ENCODE data around the gene CCDC68. TPM values are rescaled to one million over a fixed set of nuclear protein-coding genes. Genes with fewer than 3 reads are reported as not detected.
A peak's percentile ranks its signal among the peaks of the same experiment; 100 is the strongest.

CCDC68 gene, protein sequence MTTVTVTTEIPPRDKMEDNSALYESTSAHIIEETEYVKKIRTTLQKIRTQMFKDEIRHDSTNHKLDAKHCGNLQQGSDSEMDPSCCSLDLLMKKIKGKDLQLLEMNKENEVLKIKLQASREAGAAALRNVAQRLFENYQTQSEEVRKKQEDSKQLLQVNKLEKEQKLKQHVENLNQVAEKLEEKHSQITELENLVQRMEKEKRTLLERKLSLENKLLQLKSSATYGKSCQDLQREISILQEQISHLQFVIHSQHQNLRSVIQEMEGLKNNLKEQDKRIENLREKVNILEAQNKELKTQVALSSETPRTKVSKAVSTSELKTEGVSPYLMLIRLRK
- total RNA-seq (2014; rRNA removed) (2.6 and 3.1 TPM in 2 replicates), Bru-seq, nascent RNA (percentile 43 among the genes with signal in this experiment), BruChase-seq, experiment 1, labeled RNA remaining after a 6-hour chase (percentile 41 among the genes with signal in this experiment), BruChase-seq, experiment 2, labeled RNA remaining after a 2-hour chase (percentile 37 among the genes with signal in this experiment)
- long read RNA-seq, full-length matches to known transcripts = 4 of 5 reads
- long read RNA-seq, partial matches to known transcripts = 0 of 5 reads
- long read RNA-seq, other reads (novel, unspliced or antisense) = 1 of 5 reads

DNA sequence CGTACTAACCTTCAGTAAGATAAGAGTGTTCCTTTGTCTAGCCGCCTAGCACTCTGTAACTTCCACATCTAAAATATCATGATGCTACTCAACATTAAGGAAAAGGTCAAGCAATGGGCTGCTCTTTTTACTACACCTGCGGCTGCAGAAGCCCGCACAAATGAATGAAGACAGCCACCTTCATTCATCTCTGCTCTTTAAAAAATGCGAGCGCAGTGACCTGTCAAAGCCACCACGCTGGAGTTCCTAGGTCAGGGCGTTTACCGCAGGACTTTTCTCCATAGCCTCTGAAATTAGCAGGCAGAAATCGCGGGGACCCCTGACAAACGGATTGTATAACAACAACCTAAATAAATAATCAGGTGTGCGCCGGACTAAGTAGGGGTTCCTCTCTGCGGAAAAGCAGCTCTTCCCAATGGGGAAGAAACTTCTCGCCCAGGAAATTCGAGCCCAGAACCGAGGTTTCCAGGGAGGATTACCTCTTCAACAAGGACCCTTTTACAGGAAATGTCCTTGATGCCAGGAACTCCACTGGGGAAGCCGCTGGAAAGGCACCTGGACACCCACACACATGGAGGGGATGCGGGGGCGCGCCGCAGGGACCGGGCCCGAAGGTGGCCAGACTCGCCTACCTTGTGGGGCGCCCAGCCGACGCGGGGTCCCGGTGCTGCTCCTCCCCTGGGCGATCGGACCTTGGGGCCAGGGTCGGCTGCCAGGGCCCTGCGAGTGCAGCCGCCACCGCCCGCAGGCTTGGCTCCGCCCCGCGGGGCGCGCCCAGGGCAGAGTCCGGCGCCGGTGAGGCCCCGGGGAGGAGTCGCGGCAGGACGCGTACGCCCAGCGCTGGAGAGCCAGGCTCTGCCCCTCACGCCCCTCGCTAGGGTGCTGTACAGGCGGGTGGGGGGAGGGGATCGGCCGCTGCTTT is at the start of gene CCDC68:
CCDC68 (minus strand) TSS at position 758 of the 922 bp plus-strand sequence. CDS start 16,670 bp downstream, outside the sequence.
- H4K20me1 ChIP-seq (ENCODE audit: low read length) = no peaks in the 10 kb centered on the region
- no TSS peak for BruUV-seq (replicated peaks)
- POLR2A ChIA-PET (ENCODE audit: unreplicated experiment) = no interaction called here
- H3K36me3 ChIP-seq (ENCODE audit: low read depth, low read length) = no peaks in the 10 kb centered on the region
- no peaks in the 10 kb centered on the region for H3K79me2 ChIP-seq (ENCODE audit: low read length)
- peak within 1 kb of the TSS; percentile 65 for H3K9ac ChIP-seq (ENCODE audit: low read length)
- ATAC-seq (peak; percentile 98), DNase-seq (peak; percentile 68)
- peak within 1 kb of the TSS; percentile 95 for H3K4me2 ChIP-seq (ENCODE audit: low read length)
- H3K9me2 ChIP-seq (replicated peaks; ENCODE audit: low read length) = no peaks in the 10 kb centered on the region
- H3K9me3 ChIP-seq (ENCODE audit: low read length) = no peaks in the 10 kb centered on the region
- intact Hi-C loops (cut with micrococcal nuclease) = loop anchor here (10.0 kb wide), 1 partner anchor 404 kb away; no protein-coding TSS in a partner anchor
- TF ChIP-seq EZH2phosphoT487 (IDR thresholded peaks at IDR 0.05; ENCODE audit: borderline replicate concordance, low read length) (no peak), EZH2 (IDR thresholded peaks at IDR 0.05; ENCODE audit: low read length, unreplicated experiment) (no peak)
- TF ChIP-seq, protein P1, sequence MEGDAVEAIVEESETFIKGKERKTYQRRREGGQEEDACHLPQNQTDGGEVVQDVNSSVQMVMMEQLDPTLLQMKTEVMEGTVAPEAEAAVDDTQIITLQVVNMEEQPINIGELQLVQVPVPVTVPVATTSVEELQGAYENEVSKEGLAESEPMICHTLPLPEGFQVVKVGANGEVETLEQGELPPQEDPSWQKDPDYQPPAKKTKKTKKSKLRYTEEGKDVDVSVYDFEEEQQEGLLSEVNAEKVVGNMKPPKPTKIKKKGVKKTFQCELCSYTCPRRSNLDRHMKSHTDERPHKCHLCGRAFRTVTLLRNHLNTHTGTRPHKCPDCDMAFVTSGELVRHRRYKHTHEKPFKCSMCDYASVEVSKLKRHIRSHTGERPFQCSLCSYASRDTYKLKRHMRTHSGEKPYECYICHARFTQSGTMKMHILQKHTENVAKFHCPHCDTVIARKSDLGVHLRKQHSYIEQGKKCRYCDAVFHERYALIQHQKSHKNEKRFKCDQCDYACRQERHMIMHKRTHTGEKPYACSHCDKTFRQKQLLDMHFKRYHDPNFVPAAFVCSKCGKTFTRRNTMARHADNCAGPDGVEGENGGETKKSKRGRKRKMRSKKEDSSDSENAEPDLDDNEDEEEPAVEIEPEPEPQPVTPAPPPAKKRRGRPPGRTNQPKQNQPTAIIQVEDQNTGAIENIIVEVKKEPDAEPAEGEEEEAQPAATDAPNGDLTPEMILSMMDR (conservative IDR thresholded peaks at IDR 0.05; ENCODE audit: low read depth, low read length) = no peak
- H3K27me3 ChIP-seq (ENCODE audit: low read length) = no peaks in the 10 kb centered on the region
- peaks cover 13% of the 10 kb centered on the region for H3K4me1 ChIP-seq (ENCODE audit: insufficient read depth, low read length)
- CTCF ChIA-PET = interaction anchor here (1.0 kb wide), 1 partner anchor 280 kb away, joined by 4 read pairs; no protein-coding TSS in a partner anchor
- H3K4me3 ChIP-seq (ENCODE audit: low read length) = peak within 1 kb of the TSS; percentile 80
- peak within 1 kb of the TSS; percentile 97 for H2AFZ ChIP-seq (ENCODE audit: low read length)
- H3F3A ChIP-seq (ENCODE audit: low read length, unreplicated experiment) = no peaks in the 10 kb centered on the region
- H3K27ac ChIP-seq (ENCODE audit: low read length) = no peak within 1 kb of the TSS

DNA sequence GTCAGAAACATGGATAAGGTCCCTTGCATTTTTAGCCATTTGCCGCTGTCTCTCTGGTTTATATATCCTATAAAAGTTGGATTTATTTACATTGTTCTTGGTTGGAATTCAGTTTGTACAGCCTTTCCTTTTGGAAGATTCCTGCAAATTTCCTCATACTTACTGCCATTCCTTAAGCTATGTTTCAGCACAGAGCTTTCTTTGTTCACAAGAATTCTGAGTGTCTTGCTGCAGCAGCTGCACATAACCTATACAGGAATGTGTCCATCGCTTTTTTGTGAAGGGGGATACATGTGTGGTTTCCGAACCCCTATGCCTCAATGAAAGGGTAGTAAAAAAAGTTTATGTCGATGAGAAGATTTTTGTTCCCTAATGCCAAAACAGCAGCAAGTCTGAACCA is 48.3 kb upstream of the CCDC68 start:
- intact Hi-C loops (cut with micrococcal nuclease) = loop anchor here (5.0 kb wide), 1 partner anchor 220 kb away; no protein-coding TSS in a partner anchor

More for the DNA sequence above, 48.3 kb upstream of the CCDC68 start:
- POLR2A ChIA-PET (ENCODE audit: unreplicated experiment) = interaction anchor here (0.6 kb wide), 1 partner anchor 266 kb away, joined by 3 read pairs; no protein-coding TSS in a partner anchor
- Histone ChIP-seq H3K4me1 (ENCODE audit: insufficient read depth, low read length) (peaks cover 8% of the 10 kb centered on the region; the same call in 1 of the 2 replicates), H3K79me2 (ENCODE audit: low read length) (no peaks in the 10 kb centered on the region), H3K27ac (ENCODE audit: low read length) (no peak overlapping the region), H3K9me3 (ENCODE audit: low read length) (no peaks in the 10 kb centered on the region), H3K27me3 (ENCODE audit: low read length) (no peaks in the 10 kb centered on the region), H3K9ac (ENCODE audit: low read length) (no peak overlapping the region), H3K36me3 (ENCODE audit: low read depth, low read length) (no peaks in the 10 kb centered on the region), H4K20me1 (ENCODE audit: low read length) (no peaks in the 10 kb centered on the region), H3K9me2 (replicated peaks; ENCODE audit: low read length) (no peaks in the 10 kb centered on the region), H2AFZ (ENCODE audit: low read length) (0 out of 2 replicates have a peak overlapping the region, but pooled peaks have one; percentile 17), H3F3A (ENCODE audit: low read length, unreplicated experiment) (no peaks in the 10 kb centered on the region), H3K4me3 (ENCODE audit: low read length) (no peak overlapping the region), H3K4me2 (ENCODE audit: low read length) (no peak overlapping the region)
- ATAC-seq (peak; percentile 57), DNase-seq (peak; percentile 18)
- no TSS peak for BruUV-seq (replicated peaks)
- TF ChIP-seq EZH2phosphoT487 (IDR thresholded peaks at IDR 0.05; ENCODE audit: borderline replicate concordance, low read length) = no peak
- TF ChIP-seq EZH2 (IDR thresholded peaks at IDR 0.05; ENCODE audit: low read length, unreplicated experiment) = no peak
- TF ChIP-seq, protein P1 (conservative IDR thresholded peaks at IDR 0.05; ENCODE audit: low read depth, low read length) = no peak
- CTCF ChIA-PET = no interaction called here
